ENCODE measurements around the gene NUP93. TPM values are rescaled to one million over a fixed set of nuclear protein-coding genes. Genes with fewer than 3 reads are reported as not detected.
A peak's percentile ranks its signal among the peaks of the same experiment; 100 is the strongest.

Gene NUP93
- total RNA-seq, 2 donors from 2014 or later: 38.8 to 73.3 TPM

DNA sequence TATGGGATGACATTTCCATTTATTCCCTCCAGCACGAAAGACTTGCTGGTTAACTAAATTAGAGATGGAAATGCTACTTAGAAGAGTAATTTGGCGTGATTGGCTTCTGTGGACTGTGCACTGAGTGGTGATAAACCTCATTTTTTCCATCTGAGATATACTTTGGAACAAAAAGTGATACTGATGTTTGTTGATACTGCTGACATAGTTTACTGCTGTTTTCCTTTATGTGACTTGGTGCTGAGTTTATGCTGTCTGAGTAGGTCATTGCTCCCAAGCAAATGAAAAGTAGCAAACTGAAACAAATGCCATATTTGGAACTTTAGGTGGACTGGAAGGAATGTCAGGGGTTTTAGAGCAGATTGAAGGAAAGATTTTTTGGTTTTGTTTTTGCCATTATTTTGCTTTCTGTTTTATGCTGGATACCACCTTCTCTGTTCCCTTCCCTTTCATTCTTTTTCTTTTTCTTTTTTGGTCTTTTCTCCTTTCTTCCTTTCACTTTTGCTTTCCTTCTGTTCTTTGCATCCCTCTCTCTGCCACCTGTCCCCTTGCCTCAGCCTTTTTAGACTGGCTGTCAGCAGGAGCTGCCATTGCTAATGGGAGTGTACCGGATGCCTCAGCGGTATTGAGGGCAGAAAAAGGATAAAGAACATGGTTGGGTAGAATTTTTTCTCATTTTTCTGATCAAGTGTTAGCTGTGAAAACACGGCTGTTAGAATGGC lies 41.8 kb downstream of the NUP93 start:
- Histone ChIP-seq H3K4me3 (no peak overlapping the region), H3K4me1 (replicated peaks) (peaks cover 41% of the 10 kb centered on the region), H3K9me3 (no peaks in the 10 kb centered on the region), H3K36me3 (no peaks in the 10 kb centered on the region), H3K27ac (peak overlapping the region; percentile 44 to 57), H3K27me3 (replicated peaks; ENCODE audit: insufficient read depth) (no peaks in the 10 kb centered on the region)
- TF ChIP-seq CTCF (IDR thresholded peaks at IDR 0.05) (no peak), POLR2A (IDR thresholded peaks at IDR 0.05) (no peak), POLR2AphosphoS5 (IDR thresholded peaks at IDR 0.05) (peak; percentile 19)
- 79% methylated on average over 5 of the region's 5 CpGs for WGBS
- DNase-seq (ENCODE audit: low spot score): no peak
- intact Hi-C loops (cut with DNase I): no loop called here

DNA sequence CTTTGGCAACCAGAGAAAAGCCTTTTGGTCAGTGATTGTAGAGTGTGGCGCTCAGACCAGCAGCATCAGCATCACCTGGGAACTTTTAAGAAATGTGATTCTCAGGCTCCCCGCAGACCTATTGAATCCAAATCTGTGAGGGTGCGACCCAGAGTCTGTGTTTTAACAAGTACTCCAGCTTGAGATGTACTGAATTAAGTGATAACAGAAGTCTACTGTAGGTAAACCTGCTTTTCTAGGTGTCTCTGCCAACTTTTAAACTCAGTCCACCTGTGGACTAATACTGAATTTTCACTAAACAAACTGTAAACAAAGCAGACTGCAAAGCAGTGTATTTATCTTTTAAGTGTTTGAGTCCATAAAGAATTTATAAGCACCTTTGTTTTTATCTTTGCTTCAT lies 43.6 kb downstream of the NUP93 start:
- H3K27ac ChIP-seq: peak overlapping the region; percentile 44 to 57
- intact Hi-C loops (cut with DNase I): no loop called here
- WGBS: 60% methylated on average over 3 of the region's 3 CpGs
- peak; percentile 45 for DNase-seq (ENCODE audit: low spot score)
- H3K27me3 ChIP-seq (replicated peaks; ENCODE audit: insufficient read depth): no peaks in the 10 kb centered on the region
- H3K9me3 ChIP-seq: no peaks in the 10 kb centered on the region
- no peak overlapping the region for H3K4me3 ChIP-seq
- H3K4me1 ChIP-seq (replicated peaks): peaks cover 39% of the 10 kb centered on the region
- no peaks in the 10 kb centered on the region for H3K36me3 ChIP-seq
- TF ChIP-seq POLR2AphosphoS5 (IDR thresholded peaks at IDR 0.05) (peak; percentile 55), POLR2A (IDR thresholded peaks at IDR 0.05) (no peak)

GRCh38 chr16:56774016-56774680 lies 44.2 kb downstream of the NUP93 start:
- peaks cover 39% of the 10 kb centered on the region for H3K4me1 ChIP-seq (replicated peaks)
- H3K27ac ChIP-seq: peak overlapping the region; percentile 41 to 57
- 46% methylated on average over 2 of the region's 2 CpGs for WGBS
- H3K36me3 ChIP-seq: no peaks in the 10 kb centered on the region
- no peaks in the 10 kb centered on the region for H3K27me3 ChIP-seq (replicated peaks; ENCODE audit: insufficient read depth)
- H3K9me3 ChIP-seq: no peaks in the 10 kb centered on the region
- no peak overlapping the region for H3K4me3 ChIP-seq
- TF ChIP-seq POLR2AphosphoS5 (IDR thresholded peaks at IDR 0.05) (no peak), CTCF (IDR thresholded peaks at IDR 0.05) (no peak), POLR2A (IDR thresholded peaks at IDR 0.05) (no peak)
- no peak for DNase-seq (ENCODE audit: low spot score)
- intact Hi-C loops (cut with DNase I): no loop called here

GRCh38 chr16:56775162-56775561 lies 45.2 kb downstream of the NUP93 start:
- no peak for TF ChIP-seq CTCF (IDR thresholded peaks at IDR 0.05)
- TF ChIP-seq POLR2AphosphoS5 (IDR thresholded peaks at IDR 0.05): no peak
- TF ChIP-seq POLR2A (IDR thresholded peaks at IDR 0.05): no peak

GRCh38 chr16:56776562-56776961 lies 46.6 kb downstream of the NUP93 start:
- 5% methylated on average over 1 of the region's 1 CpG for WGBS
- peak; percentile 17 for TF ChIP-seq POLR2AphosphoS5 (IDR thresholded peaks at IDR 0.05)
- TF ChIP-seq CTCF (IDR thresholded peaks at IDR 0.05): no peak
- Histone ChIP-seq H3K4me1 (replicated peaks) (peaks cover 32% of the 10 kb centered on the region), H3K9me3 (no peaks in the 10 kb centered on the region), H3K36me3 (no peaks in the 10 kb centered on the region), H3K27ac (no peak overlapping the region), H3K27me3 (replicated peaks; ENCODE audit: insufficient read depth) (no peaks in the 10 kb centered on the region), H3K4me3 (no peak overlapping the region)
- intact Hi-C loops (cut with DNase I): no loop called here
- DNase-seq (ENCODE audit: low spot score): peak; percentile 49

More at GRCh38 chr16:56775162-56775561, 45.2 kb downstream of the NUP93 start:
- no peaks in the 10 kb centered on the region for H3K27me3 ChIP-seq (replicated peaks; ENCODE audit: insufficient read depth)
- H3K27ac ChIP-seq: peak overlapping the region in 1 of 2 donors; percentile 57
- intact Hi-C loops (cut with DNase I): no loop called here
- DNase-seq (ENCODE audit: low spot score): no peak
- H3K9me3 ChIP-seq: no peaks in the 10 kb centered on the region
- 75% methylated on average over 4 of the region's 4 CpGs for WGBS
- H3K4me1 ChIP-seq (replicated peaks): peaks cover 34% of the 10 kb centered on the region
- no peaks in the 10 kb centered on the region for H3K36me3 ChIP-seq
- H3K4me3 ChIP-seq: no peak overlapping the region

All from prostate gland (tissue), 2 donors.